Upper lobe of left lung (tissue), 4 donors: Measurements from ENCODE around the gene SEC61A1.

Source experiments
- CTCF ChIP-seq, 6 experiments: fragments of 450-650 bp in 4 of 6; fragments of 200-600 bp in 2 of 6; sonication (generic) in 2 of 6; IDR thresholded peaks; one replicate each; pipeline ENCODE4 v1.5.1; 2016 to 2019; ENCODE audit warnings: antibody characterized with exemption in 6 of 6
- EP300 ChIP-seq, 4 donors: sonication (generic); formaldehyde crosslinking; IDR thresholded peaks; one replicate each; pipeline ENCODE4 v1.5.1; 2017; ENCODE audit warnings: antibody characterized with exemption in 4 of 4, control low read depth in 2 of 4
- POLR2AphosphoS5 ChIP-seq, 2 donors: sonication (generic); formaldehyde crosslinking; IDR thresholded peaks; one replicate each; pipeline ENCODE4 v1.5.1; 2017; ENCODE audit warnings: antibody characterized with exemption in 2 of 2

GRCh38 chr3:128009952-128010846, 42.0 kb upstream of the SEC61A1 start:
- no peak for TF ChIP-seq CTCF (IDR thresholded peaks at IDR 0.05)
- no peak for TF ChIP-seq EP300 (IDR thresholded peaks at IDR 0.05)
- peak in 1 of 2 donors; percentile 51 for TF ChIP-seq POLR2AphosphoS5 (IDR thresholded peaks at IDR 0.05)
